ENCODE results near the gene OSCP1. TPM values are rescaled to one million over a fixed set of nuclear protein-coding genes. Genes with fewer than 3 reads are reported as not detected.

The OSCP1 gene
- total and polyA plus RNA-seq, 2 experiments from 2014 or later: 2.2 to 2.6 TPM

GRCh38 chr1:36432616-36433015, 17.6 kb downstream of the OSCP1 start (continued):
- TF ChIP-seq EZH2phosphoT487 (IDR thresholded peaks at IDR 0.05; ENCODE audit: unreplicated experiment): no peak
- no peak for TF ChIP-seq POLR2AphosphoS5 (IDR thresholded peaks at IDR 0.05; ENCODE audit: low read depth)
- TF ChIP-seq, protein P1, sequence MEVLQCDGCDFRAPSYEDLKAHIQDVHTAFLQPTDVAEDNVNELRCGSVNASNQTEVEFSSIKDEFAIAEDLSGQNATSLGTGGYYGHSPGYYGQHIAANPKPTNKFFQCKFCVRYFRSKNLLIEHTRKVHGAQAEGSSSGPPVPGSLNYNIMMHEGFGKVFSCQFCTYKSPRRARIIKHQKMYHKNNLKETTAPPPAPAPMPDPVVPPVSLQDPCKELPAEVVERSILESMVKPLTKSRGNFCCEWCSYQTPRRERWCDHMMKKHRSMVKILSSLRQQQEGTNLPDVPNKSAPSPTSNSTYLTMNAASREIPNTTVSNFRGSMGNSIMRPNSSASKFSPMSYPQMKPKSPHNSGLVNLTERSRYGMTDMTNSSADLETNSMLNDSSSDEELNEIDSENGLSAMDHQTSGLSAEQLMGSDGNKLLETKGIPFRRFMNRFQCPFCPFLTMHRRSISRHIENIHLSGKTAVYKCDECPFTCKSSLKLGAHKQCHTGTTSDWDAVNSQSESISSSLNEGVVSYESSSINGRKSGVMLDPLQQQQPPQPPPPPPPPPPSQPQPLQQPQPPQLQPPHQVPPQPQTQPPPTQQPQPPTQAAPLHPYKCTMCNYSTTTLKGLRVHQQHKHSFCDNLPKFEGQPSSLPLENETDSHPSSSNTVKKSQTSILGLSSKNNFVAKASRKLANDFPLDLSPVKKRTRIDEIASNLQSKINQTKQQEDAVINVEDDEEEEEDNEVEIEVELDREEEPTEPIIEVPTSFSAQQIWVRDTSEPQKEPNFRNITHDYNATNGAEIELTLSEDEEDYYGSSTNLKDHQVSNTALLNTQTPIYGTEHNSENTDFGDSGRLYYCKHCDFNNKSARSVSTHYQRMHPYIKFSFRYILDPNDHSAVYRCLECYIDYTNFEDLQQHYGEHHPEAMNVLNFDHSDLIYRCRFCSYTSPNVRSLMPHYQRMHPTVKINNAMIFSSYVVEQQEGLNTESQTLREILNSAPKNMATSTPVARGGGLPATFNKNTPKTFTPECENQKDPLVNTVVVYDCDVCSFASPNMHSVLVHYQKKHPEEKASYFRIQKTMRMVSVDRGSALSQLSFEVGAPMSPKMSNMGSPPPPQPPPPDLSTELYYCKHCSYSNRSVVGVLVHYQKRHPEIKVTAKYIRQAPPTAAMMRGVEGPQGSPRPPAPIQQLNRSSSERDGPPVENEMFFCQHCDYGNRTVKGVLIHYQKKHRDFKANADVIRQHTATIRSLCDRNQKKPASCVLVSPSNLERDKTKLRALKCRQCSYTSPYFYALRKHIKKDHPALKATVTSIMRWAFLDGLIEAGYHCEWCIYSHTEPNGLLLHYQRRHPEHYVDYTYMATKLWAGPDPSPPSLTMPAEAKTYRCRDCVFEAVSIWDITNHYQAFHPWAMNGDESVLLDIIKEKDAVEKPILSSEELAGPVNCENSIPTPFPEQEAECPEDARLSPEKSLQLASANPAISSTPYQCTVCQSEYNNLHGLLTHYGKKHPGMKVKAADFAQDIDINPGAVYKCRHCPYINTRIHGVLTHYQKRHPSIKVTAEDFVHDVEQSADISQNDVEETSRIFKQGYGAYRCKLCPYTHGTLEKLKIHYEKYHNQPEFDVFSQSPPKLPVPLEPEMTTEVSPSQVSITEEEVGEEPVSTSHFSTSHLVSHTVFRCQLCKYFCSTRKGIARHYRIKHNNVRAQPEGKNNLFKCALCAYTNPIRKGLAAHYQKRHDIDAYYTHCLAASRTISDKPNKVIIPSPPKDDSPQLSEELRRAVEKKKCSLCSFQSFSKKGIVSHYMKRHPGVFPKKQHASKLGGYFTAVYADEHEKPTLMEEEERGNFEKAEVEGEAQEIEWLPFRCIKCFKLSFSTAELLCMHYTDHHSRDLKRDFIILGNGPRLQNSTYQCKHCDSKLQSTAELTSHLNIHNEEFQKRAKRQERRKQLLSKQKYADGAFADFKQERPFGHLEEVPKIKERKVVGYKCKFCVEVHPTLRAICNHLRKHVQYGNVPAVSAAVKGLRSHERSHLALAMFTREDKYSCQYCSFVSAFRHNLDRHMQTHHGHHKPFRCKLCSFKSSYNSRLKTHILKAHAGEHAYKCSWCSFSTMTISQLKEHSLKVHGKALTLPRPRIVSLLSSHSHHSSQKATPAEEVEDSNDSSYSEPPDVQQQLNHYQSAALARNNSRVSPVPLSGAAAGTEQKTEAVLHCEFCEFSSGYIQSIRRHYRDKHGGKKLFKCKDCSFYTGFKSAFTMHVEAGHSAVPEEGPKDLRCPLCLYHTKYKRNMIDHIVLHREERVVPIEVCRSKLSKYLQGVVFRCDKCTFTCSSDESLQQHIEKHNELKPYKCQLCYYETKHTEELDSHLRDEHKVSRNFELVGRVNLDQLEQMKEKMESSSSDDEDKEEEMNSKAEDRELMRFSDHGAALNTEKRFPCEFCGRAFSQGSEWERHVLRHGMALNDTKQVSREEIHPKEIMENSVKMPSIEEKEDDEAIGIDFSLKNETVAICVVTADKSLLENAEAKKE (CRISPR knock-in tag; IDR thresholded peaks at IDR 0.05): no peak
- TF ChIP-seq CREB1 (CRISPR knock-in tag; IDR thresholded peaks at IDR 0.05; ENCODE audit: low read depth): no peak

DNA sequence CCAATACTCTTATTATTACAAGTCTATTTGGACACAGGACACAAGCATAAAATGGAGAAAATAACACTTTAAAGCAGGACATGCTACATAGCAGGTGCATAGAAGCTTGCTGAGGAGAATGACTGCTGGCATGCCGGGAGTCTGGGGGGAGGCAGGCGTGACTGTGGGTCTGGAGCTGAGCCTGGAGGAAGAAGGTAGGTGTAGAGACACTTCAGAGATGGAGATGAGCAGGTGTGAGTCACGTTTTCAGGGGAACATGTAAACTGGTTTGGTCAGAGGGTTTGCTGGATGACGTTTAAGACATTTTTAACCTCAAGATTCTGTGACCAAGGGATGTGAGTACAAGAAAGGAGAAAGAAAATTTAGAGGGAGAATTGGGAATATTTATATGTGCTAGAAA, 24.5 kb downstream of the OSCP1 start:
- peaks cover 5% of the 10 kb centered on the region for H3K27me3 Mint-ChIP-seq (ENCODE audit: insufficient read depth, low read depth, poor library complexity)
- no peaks in the 10 kb centered on the region for H3K36me3 Mint-ChIP-seq (ENCODE audit: low read depth)
- H3K27me3 ChIP-seq (ENCODE audit: insufficient read depth): no peaks in the 10 kb centered on the region
- H3F3A ChIP-seq (replicated peaks; ENCODE audit: low read depth): no peaks in the 10 kb centered on the region
- H4K20me1 ChIP-seq (replicated peaks; ENCODE audit: insufficient read depth): no peaks in the 10 kb centered on the region
- no peak overlapping the region for H3K4me2 ChIP-seq
- H3K4me1 Mint-ChIP-seq: peaks cover 6% of the 10 kb centered on the region
- H3K4me3 ChIP-seq: no peak overlapping the region
- H3K79me2 ChIP-seq (replicated peaks; ENCODE audit: insufficient read depth): no peaks in the 10 kb centered on the region
- no peak overlapping the region for H2AFZ ChIP-seq
- no peaks in the 10 kb centered on the region for H3K9me2 ChIP-seq (ENCODE audit: insufficient read depth)
- no peak for TF ChIP-seq EZH2 (IDR thresholded peaks at IDR 0.05; ENCODE audit: low read depth, unreplicated experiment)
- TF ChIP-seq, protein P1 (CRISPR knock-in tag; IDR thresholded peaks at IDR 0.05): no peak
- no peak overlapping the region for H3K4me3 Mint-ChIP-seq
- ATAC-seq (no peak), DNase-seq (ENCODE audit: low spot score) (no peak)
- H3K27ac ChIP-seq (ENCODE audit: low read depth): no peak overlapping the region
- H3K4me1 ChIP-seq (ENCODE audit: insufficient read depth): no peaks in the 10 kb centered on the region
- H3K27ac Mint-ChIP-seq: no peak overlapping the region
- no peaks in the 10 kb centered on the region for H3K36me3 ChIP-seq (ENCODE audit: insufficient read depth)
- no peaks in the 10 kb centered on the region for H3K9me3 Mint-ChIP-seq
